H1 (cell line): ENCODE measurements around the gene MSANTD2. TPM values are rescaled to one million over a fixed set of nuclear protein-coding genes. Genes with fewer than 3 reads are reported as not detected.

Experiments
- ASH2L ChIP-seq: fragments of 200-600, 300-600 bp; sonication (generic); IDR thresholded peaks from one replicate; pipeline ENCODE4 v1.7.1; 2017; ENCODE audit warnings: low read length
- CBX5 ChIP-seq: fragments of 300-800, 300-1000 bp; sonication (generic); IDR thresholded peaks from 2 replicates; pipeline ENCODE4 v1.7.1; 2016; ENCODE audit warnings: antibody characterized with exemption, low read length, low read depth
- CHD1 ChIP-seq: IDR thresholded peaks from 2 replicates; pipeline ENCODE4 v1.6.1; 2012; ENCODE audit warnings: low read depth, low read length, improper control_type of control experiment
- CHD7 ChIP-seq: fragments of 300-600 bp; sonication (generic); IDR thresholded peaks from 2 replicates; pipeline ENCODE4 v1.7.1; 2012; ENCODE audit warnings: low read length, moderate library complexity, mild to moderate bottlenecking, inconsistent platforms; ENCODE audit not compliant: insufficient replicate concordance
- EP300 ChIP-seq, 2 experiments: IDR thresholded peaks; 1 replicate in 1 of 2; 2 replicates in 1 of 2; pipeline ENCODE4 v1.6.1; 2011 to 2012; ENCODE audit warnings: low read depth in 2 of 2, low read length in 2 of 2, mild to moderate bottlenecking in 2 of 2, borderline replicate concordance in 1 of 2, inconsistent platforms in 1 of 2, moderate library complexity in 1 of 2
- GABPA ChIP-seq: IDR thresholded peaks from 2 replicates; pipeline ENCODE4 v1.6.1; 2011; ENCODE audit warnings: mild to moderate bottlenecking, low read length, moderate library complexity, borderline replicate concordance; ENCODE audit not compliant: insufficient read depth
- GTF2F1 ChIP-seq: IDR thresholded peaks from 2 replicates; pipeline ENCODE4 v1.6.1; 2012; ENCODE audit warnings: low read depth, low read length, improper control_type of control experiment, borderline replicate concordance
- HDAC2 ChIP-seq, 2 experiments: fragments of 300-600 bp in 1 of 2; sonication (generic) in 1 of 2; IDR thresholded peaks; 2 replicates each; pipeline ENCODE4 v1.6.1; 2011 to 2012; ENCODE audit warnings: low read depth in 2 of 2, low read length in 2 of 2, mild to moderate bottlenecking in 2 of 2, moderate library complexity in 2 of 2, borderline replicate concordance in 1 of 2, inconsistent platforms in 1 of 2
- JUND ChIP-seq: IDR thresholded peaks from 2 replicates; pipeline ENCODE4 v1.6.1; 2011; ENCODE audit warnings: mild to moderate bottlenecking, improper control_type of control experiment, low read length
- MAX ChIP-seq: IDR thresholded peaks from 2 replicates; pipeline ENCODE4 v1.6.1; 2012; ENCODE audit warnings: inconsistent platforms
- RBBP5 ChIP-seq: IDR thresholded peaks from 2 replicates; pipeline ENCODE4 v1.7.1; 2012; ENCODE audit warnings: low read depth, mild to moderate bottlenecking, inconsistent platforms, low read length, moderate library complexity, borderline replicate concordance
- SIRT6 ChIP-seq: IDR thresholded peaks from one replicate; pipeline ENCODE4 v1.7.1; 2012; ENCODE audit warnings: low read length, inconsistent platforms
- polyA plus RNA-seq, 7 experiments: library from polyadenylated mRNA; depleted of rRNA in 3 of 7; stranded (reverse) in 5 of 7; unstranded in 2 of 7; fragments of >200 nt in 5 of 7; fragments of 200-250 nt in 2 of 7; gene quantifications; 1 replicate in 5 of 7; 2 replicates in 1 of 7; 4 replicates in 1 of 7; pipeline versions ENCODE4 v1.2.1 to v1.2.3, GENCODE V29; 2011 to 2013; ENCODE audit warnings: missing spikeins in 2 of 7, mixed read lengths in 2 of 7
- total RNA-seq: library from RNA; stranded (reverse); fragmentation: NEBNext Ultra II Directional; extraction: Animal tissue kit (Norgen Biotek cat#: 25700); gene quantifications from 2 replicates; pipeline ENCODE4 v1.2.1, GENCODE V29; 2021

The MSANTD2 gene
- total and polyA plus RNA-seq, 2 of the 8 experiments (the other 6 are each of a cell fraction or from before 2014, with no cell fraction given): 8.2 to 15.9 TPM

- no peak for TF ChIP-seq CHD7
- no peak for TF ChIP-seq MAX
- no peak for TF ChIP-seq ASH2L
- no peak for TF ChIP-seq JUND
- no peak for TF ChIP-seq HDAC2 (IDR thresholded peaks at IDR 0.05; ENCODE audit: borderline replicate concordance in 1 of 2, low read depth in 2 of 2, low read length in 2 of 2)
- TF ChIP-seq CHD1: no peak
- TF ChIP-seq EP300 (IDR thresholded peaks at IDR 0.05; ENCODE audit: borderline replicate concordance in 1 of 2, low read depth in 2 of 2, low read length in 2 of 2): no peak
- no peak for TF ChIP-seq CBX5
- no peak for TF ChIP-seq GTF2F1
- no peak for TF ChIP-seq SIRT6
- no peak for TF ChIP-seq RBBP5
- no peak for TF ChIP-seq GABPA
Measured at GRCh38 chr11:124719534-124719933, 80.7 kb downstream of the MSANTD2 start (continued).
